Thyroid gland (tissue), 4 donors: ENCODE results near the gene H6PD. TPM values are rescaled to one million over a fixed set of nuclear protein-coding genes. Genes with fewer than 3 reads are reported as not detected.

ENCODE experiments used
- DNase-seq, 2 donors: peaks; one replicate each; pipeline ENCODE4 v3.0.0-alpha.2; 2019
- H3K27ac ChIP-seq, 3 donors: fragments of 200-600 bp; sonication (generic); 1 replicate in 2 of 3; 2 replicates in 1 of 3; pipeline ENCODE4 v1.5.1; 2016 to 2019; ENCODE audit warnings: mild to moderate bottlenecking in 1 of 3, moderate library complexity in 1 of 3
- H3K27me3 ChIP-seq: fragments of 200-600 bp; sonication (generic); one replicate; pipeline ENCODE4 v1.5.1; 2019
- H3K36me3 ChIP-seq, 2 donors: fragments of 200-600 bp; sonication (generic); one replicate each; pipeline ENCODE4 v1.5.1; 2016 to 2019
- H3K4me1 ChIP-seq, 2 donors: fragments of 200-600 bp; sonication (generic); one replicate each; pipeline ENCODE4 v1.5.1; 2017 to 2019
- H3K4me3 ChIP-seq, 3 donors: fragments of 200-600 bp; sonication (generic); replicated peaks in 1 of 3; 1 replicate in 2 of 3; 2 replicates in 1 of 3; pipeline ENCODE4 v1.5.1; 2016; ENCODE audit warnings: mild to moderate bottlenecking in 1 of 3
- H3K9me3 ChIP-seq: fragments of 200-600 bp; sonication (generic); one replicate; pipeline ENCODE4 v1.5.1; 2017
- CTCF ChIP-seq, 6 experiments: fragments of 200-600 bp in 3 of 6; fragments of 450-650 bp in 3 of 6; sonication (generic) in 3 of 6; IDR thresholded peaks; one replicate each; pipeline ENCODE4 v1.5.1; 2016 to 2019; ENCODE audit warnings: antibody characterized with exemption in 6 of 6, mild to moderate bottlenecking in 2 of 6, inconsistent platforms in 1 of 6, moderate library complexity in 1 of 6
- POLR2A ChIP-seq, 2 donors: fragments of 450-650 bp; IDR thresholded peaks; one replicate each; pipeline ENCODE4 v1.6.1; 2017; ENCODE audit warnings: antibody characterized with exemption in 2 of 2, mild to moderate bottlenecking in 2 of 2, moderate library complexity in 1 of 2
- WGBS, 2 donors: methylation state at CpG; one replicate each; pipeline ENCODE4 v1.1.5; 2017; 5-methylcytosine and 5-hydroxymethylcytosine counted together
- intact Hi-C: fragments of 100-400 bp; cut with DNase I; formaldehyde crosslinking; loops from one replicate; pipeline ENCODE4 v1.15.1; 2023
- total RNA-seq, 4 donors: library from RNA; depleted of rRNA; stranded (reverse); fragments of >200 nt; gene quantifications; one replicate each; pipeline ENCODE4 v1.2.3, GENCODE V29; 2016

H6PD gene
- total RNA-seq, result 10 to 100 TPM; 36.3 to 64.2 (median 43.6) TPM

- Histone ChIP-seq H3K27ac (peak within 1 kb of the TSS; percentile 88 to 91 (median 90)), H3K9me3 (no peaks in the 10 kb centered on the region), H3K4me3 (peak within 1 kb of the TSS in 2 of 3 donors; percentile 52 to 72), H3K36me3 (no peaks in the 10 kb centered on the region), H3K27me3 (no peaks in the 10 kb centered on the region), H3K4me1 (peaks cover 27 to 40% of the 10 kb centered on the region in 2 donors)
- intact Hi-C loops, result no loop called here
- TF ChIP-seq POLR2A (IDR thresholded peaks at IDR 0.05) (peak; percentile 26 to 87), CTCF (IDR thresholded peaks at IDR 0.05) (peak; percentile 17 to 89 (median 63))
- peak; percentile 82 to 83 for DNase-seq
- WGBS, 2 donors, result 4 to 20% methylated on average over 1 to 15 of the region's 106 CpGs
Measured at GRCh38 chr1:9234223-9235095, at the start of gene H6PD. H6PD (plus strand) TSS chr1:9234774; CDS start chr1:9244935, 10,161 bp downstream.

- TF ChIP-seq POLR2A (IDR thresholded peaks at IDR 0.05), result no peak
- TF ChIP-seq CTCF (IDR thresholded peaks at IDR 0.05), result no peak
- WGBS, 2 donors, result 68 to 84% methylated on average over 5 of the region's 5 CpGs
- Histone ChIP-seq H3K9me3 (no peaks in the 10 kb centered on the region), H3K27me3 (no peaks in the 10 kb centered on the region), H3K4me1 (peaks cover 12 to 21% of the 10 kb centered on the region in 2 donors), H3K4me3 (no peak overlapping the region), H3K27ac (no peak overlapping the region), H3K36me3 (no peaks in the 10 kb centered on the region)
- DNase-seq, result no peak
- intact Hi-C loops, result no loop called here
Measured at GRCh38 chr1:9186082-9186859, 48.3 kb upstream of the H6PD start.

- Histone ChIP-seq H3K27ac (no peak overlapping the region), H3K9me3 (no peaks in the 10 kb centered on the region), H3K4me3 (no peak overlapping the region), H3K36me3 (no peaks in the 10 kb centered on the region), H3K27me3 (no peaks in the 10 kb centered on the region), H3K4me1 (peaks cover 6 to 13% of the 10 kb centered on the region in 2 donors)
- 71 to 82% methylated on average over 2 of the region's 2 CpGs for WGBS, 2 donors
- no peak for TF ChIP-seq POLR2A (IDR thresholded peaks at IDR 0.05)
- TF ChIP-seq CTCF (IDR thresholded peaks at IDR 0.05), result no peak
- no peak for DNase-seq
- intact Hi-C loops, result no loop called here
Measured at GRCh38 chr1:9187004-9187403, 47.6 kb upstream of the H6PD start.

GRCh38 chr1:9190234-9190633 lies 44.3 kb upstream of the H6PD start:
- Histone ChIP-seq H3K36me3 (no peaks in the 10 kb centered on the region), H3K9me3 (no peaks in the 10 kb centered on the region), H3K27me3 (no peaks in the 10 kb centered on the region), H3K4me3 (no peak overlapping the region), H3K4me1 (no peaks in the 10 kb centered on the region), H3K27ac (no peak overlapping the region)
- 93 to 95% methylated on average over 5 of the region's 5 CpGs for WGBS, 2 donors
- no peak for TF ChIP-seq POLR2A (IDR thresholded peaks at IDR 0.05)
- no peak for TF ChIP-seq CTCF (IDR thresholded peaks at IDR 0.05)
- no peak for DNase-seq
- intact Hi-C loops, result loop anchor here (10.0 kb wide), 1 partner anchor 45 kb away; no protein-coding TSS in a partner anchor
